ENCODE results near the gene TXNL4A.

The TXNL4A gene

DNA sequence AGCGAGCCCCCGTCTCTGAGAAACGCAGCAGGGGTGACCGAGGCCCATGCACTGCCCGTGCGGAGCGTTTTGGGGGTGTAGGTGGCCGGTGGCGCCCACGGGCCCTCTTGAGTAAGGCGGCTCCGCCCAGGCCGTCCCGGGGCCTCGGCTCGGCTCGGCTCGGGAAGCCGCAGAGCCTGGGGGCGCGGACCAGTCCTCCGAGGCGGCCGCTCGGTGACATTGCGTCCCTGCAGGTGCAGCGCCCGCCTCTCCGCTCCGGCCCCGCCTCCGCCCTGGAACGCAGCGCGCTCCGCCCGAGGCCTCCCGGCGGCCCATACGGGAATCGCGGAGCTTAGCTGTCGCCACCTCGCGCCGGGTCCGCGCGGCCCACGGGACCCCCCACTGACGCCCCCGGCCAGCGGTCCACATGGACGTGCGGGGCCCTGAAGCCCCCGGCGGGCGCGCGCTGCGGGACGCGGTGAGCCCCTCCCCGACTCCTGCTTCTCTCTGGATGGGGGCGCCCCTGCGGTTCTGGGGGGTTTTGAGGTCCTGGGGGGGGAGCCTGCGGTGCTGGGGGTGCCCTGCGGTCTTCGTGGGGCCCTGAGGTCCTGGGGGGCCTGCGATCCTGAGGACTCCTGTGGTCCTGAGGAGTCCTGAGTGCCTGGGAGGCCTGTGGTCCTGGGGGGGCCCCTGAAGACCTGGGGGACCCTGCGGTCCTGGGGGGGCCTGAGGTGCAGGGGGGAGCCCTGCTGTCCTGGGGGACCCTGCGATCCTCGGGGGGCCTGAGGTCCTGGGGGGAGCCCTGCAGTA is 23.8 kb downstream of the TXNL4A start, which contains the start of gene HSBP1L1 (continued):
- TF ChIP-seq ZNF274 (IDR thresholded peaks at IDR 0.05; ENCODE audit: low read length) (no peak), ZNF274 (tag by site-specific recombination; IDR thresholded peaks at IDR 0.05; ENCODE audit: borderline replicate concordance) (no peak), ZNF548 (tag by site-specific recombination; IDR thresholded peaks at IDR 0.05) (no peak), ZNF560 (tag by site-specific recombination; IDR thresholded peaks at IDR 0.05; ENCODE audit: borderline replicate concordance) (no peak), ZNF830 (tag by site-specific recombination; IDR thresholded peaks at IDR 0.05; ENCODE audit: low read depth) (no peak), ZNF169 (tag by site-specific recombination; IDR thresholded peaks at IDR 0.05) (no peak), ZNF677 (tag by site-specific recombination; IDR thresholded peaks at IDR 0.05) (no peak), ZNF624 (tag by site-specific recombination; IDR thresholded peaks at IDR 0.05) (no peak), ZNF600 (tag by site-specific recombination; IDR thresholded peaks at IDR 0.05) (no peak), ZNF768 (tag by site-specific recombination; IDR thresholded peaks at IDR 0.05) (no peak), ZXDB (tag by site-specific recombination; IDR thresholded peaks at IDR 0.05) (no peak; the same call in 1 of the 2 replicates), ZNF146 (tag by site-specific recombination; IDR thresholded peaks at IDR 0.05) (no peak), ZFP3 (tag by site-specific recombination; IDR thresholded peaks at IDR 0.05; ENCODE audit: low read depth) (no peak), WT1 (tag by site-specific recombination; IDR thresholded peaks at IDR 0.05) (no peak), ZNF658 (tag by site-specific recombination; IDR thresholded peaks at IDR 0.05) (no peak), ZNF660 (tag by site-specific recombination; IDR thresholded peaks at IDR 0.05) (0 out of 2 replicates have a peak, but pooled peaks have one; percentile 42), ZSCAN30 (tag by site-specific recombination; IDR thresholded peaks at IDR 0.05) (peak; percentile 46; the same call in 1 of the 2 replicates), TRIM28 (IDR thresholded peaks at IDR 0.05; ENCODE audit: borderline replicate concordance, low read length) (no peak), ZNF324 (tag by site-specific recombination; IDR thresholded peaks at IDR 0.05) (no peak), GFI1B (tag by site-specific recombination; IDR thresholded peaks at IDR 0.05) (no peak), ZNF112 (tag by site-specific recombination; IDR thresholded peaks at IDR 0.05) (no peak), ZNF707 (tag by site-specific recombination; IDR thresholded peaks at IDR 0.05) (no peak), ZBTB7A (tag by site-specific recombination; IDR thresholded peaks at IDR 0.05; ENCODE audit: low read depth) (no peak), SETDB1 (IDR thresholded peaks at IDR 0.05; ENCODE audit: insufficient read length, low read length) (no peak), ZNF529 (tag by site-specific recombination; IDR thresholded peaks at IDR 0.05; ENCODE audit: insufficient replicate concordance) (no peak), KLF8 (tag by site-specific recombination; IDR thresholded peaks at IDR 0.05) (no peak), HOXD13 (CRISPR knock-in tag; IDR thresholded peaks at IDR 0.05; ENCODE audit: borderline replicate concordance) (no peak), EGR2 (tag by site-specific recombination; IDR thresholded peaks at IDR 0.05; ENCODE audit: low read depth) (peak; percentile 62), SCRT1 (tag by site-specific recombination; IDR thresholded peaks at IDR 0.05; ENCODE audit: borderline replicate concordance) (no peak), KLF7 (tag by site-specific recombination; IDR thresholded peaks at IDR 0.05; ENCODE audit: borderline replicate concordance) (no peak), ZNF248 (tag by site-specific recombination; IDR thresholded peaks at IDR 0.05) (no peak), ZNF792 (tag by site-specific recombination; IDR thresholded peaks at IDR 0.05) (no peak), ZNF133 (tag by site-specific recombination; IDR thresholded peaks at IDR 0.05) (no peak), ZNF114 (tag by site-specific recombination; IDR thresholded peaks at IDR 0.05) (no peak), PRDM1 (tag by site-specific recombination; IDR thresholded peaks at IDR 0.05) (no peak), ZNF404 (tag by site-specific recombination; IDR thresholded peaks at IDR 0.05) (no peak), ZNF350 (tag by site-specific recombination; IDR thresholded peaks at IDR 0.05) (no peak), SP7 (tag by site-specific recombination; IDR thresholded peaks at IDR 0.05) (no peak)
- TF ChIP-seq, protein P1, sequence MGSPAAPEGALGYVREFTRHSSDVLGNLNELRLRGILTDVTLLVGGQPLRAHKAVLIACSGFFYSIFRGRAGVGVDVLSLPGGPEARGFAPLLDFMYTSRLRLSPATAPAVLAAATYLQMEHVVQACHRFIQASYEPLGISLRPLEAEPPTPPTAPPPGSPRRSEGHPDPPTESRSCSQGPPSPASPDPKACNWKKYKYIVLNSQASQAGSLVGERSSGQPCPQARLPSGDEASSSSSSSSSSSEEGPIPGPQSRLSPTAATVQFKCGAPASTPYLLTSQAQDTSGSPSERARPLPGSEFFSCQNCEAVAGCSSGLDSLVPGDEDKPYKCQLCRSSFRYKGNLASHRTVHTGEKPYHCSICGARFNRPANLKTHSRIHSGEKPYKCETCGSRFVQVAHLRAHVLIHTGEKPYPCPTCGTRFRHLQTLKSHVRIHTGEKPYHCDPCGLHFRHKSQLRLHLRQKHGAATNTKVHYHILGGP (tag by site-specific recombination; IDR thresholded peaks at IDR 0.05), result no peak
- TF ChIP-seq, protein P2, sequence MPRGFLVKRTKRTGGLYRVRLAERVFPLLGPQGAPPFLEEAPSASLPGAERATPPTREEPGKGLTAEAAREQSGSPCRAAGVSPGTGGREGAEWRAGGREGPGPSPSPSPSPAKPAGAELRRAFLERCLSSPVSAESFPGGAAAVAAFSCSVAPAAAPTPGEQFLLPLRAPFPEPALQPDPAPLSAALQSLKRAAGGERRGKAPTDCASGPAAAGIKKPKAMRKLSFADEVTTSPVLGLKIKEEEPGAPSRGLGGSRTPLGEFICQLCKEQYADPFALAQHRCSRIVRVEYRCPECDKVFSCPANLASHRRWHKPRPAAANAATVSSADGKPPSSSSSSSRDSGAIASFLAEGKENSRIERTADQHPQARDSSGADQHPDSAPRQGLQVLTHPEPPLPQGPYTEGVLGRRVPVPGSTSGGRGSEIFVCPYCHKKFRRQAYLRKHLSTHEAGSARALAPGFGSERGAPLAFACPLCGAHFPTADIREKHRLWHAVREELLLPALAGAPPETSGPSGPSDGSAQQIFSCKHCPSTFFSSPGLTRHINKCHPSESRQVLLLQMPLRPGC (tag by site-specific recombination; IDR thresholded peaks at IDR 0.05), result no peak
- TF ChIP-seq, protein P3, sequence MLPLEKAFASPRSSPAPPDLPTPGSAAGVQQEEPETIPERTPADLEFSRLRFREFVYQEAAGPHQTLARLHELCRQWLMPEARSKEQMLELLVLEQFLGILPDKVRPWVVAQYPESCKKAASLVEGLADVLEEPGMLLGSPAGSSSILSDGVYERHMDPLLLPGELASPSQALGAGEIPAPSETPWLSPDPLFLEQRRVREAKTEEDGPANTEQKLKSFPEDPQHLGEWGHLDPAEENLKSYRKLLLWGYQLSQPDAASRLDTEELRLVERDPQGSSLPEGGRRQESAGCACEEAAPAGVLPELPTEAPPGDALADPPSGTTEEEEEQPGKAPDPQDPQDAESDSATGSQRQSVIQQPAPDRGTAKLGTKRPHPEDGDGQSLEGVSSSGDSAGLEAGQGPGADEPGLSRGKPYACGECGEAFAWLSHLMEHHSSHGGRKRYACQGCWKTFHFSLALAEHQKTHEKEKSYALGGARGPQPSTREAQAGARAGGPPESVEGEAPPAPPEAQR (tag by site-specific recombination; IDR thresholded peaks at IDR 0.05), result no peak

Data from HEK293 (cell line).